ENCODE measurements around the gene GPR137B. TPM values are rescaled to one million over a fixed set of nuclear protein-coding genes. Genes with fewer than 3 reads are reported as not detected.
"Not testable (repeated sequence)": the region's sequence is repeated elsewhere in the genome, so short reads cannot be mapped to it uniquely, and the experiment has no call there.

Gene GPR137B
- total RNA-seq, 1 donor from 2014 or later: 7.8 TPM

- intact Hi-C loops (cut with micrococcal nuclease): no loop called here
- H3K36me3 Mint-ChIP-seq (ENCODE audit: low read depth): peaks cover 2% of the 10 kb centered on the region
- H3K9me3 Mint-ChIP-seq: no peaks in the 10 kb centered on the region
- H3K4me3 Mint-ChIP-seq (ENCODE audit: low read depth): no peak overlapping the region
- no peaks in the 10 kb centered on the region for H3K4me1 Mint-ChIP-seq (ENCODE audit: low read depth)
- no peak for DNase-seq (ENCODE audit: low spot score)
- no peaks in the 10 kb centered on the region for H3K27me3 Mint-ChIP-seq (ENCODE audit: low read depth)
- H3K27ac Mint-ChIP-seq: no peak overlapping the region
Measured at GRCh38 chr1:236175642-236176336, 33.5 kb downstream of the GPR137B start.

GRCh38 chr1:236176337-236177336, 34.3 kb downstream of the GPR137B start:
- intact Hi-C loops (cut with micrococcal nuclease): no loop called here
- no peak for DNase-seq (ENCODE audit: low spot score)
- Mint-ChIP-seq H3K36me3 (ENCODE audit: low read depth) (peaks cover 5% of the 10 kb centered on the region), H3K27me3 (ENCODE audit: low read depth) (no peaks in the 10 kb centered on the region), H3K4me1 (ENCODE audit: low read depth) (no peaks in the 10 kb centered on the region), H3K27ac (no peak overlapping the region), H3K9me3 (no peaks in the 10 kb centered on the region), H3K4me3 (ENCODE audit: low read depth) (no peak overlapping the region)

- no peaks in the 10 kb centered on the region for H3K27me3 Mint-ChIP-seq (ENCODE audit: low read depth)
- DNase-seq (ENCODE audit: low spot score): no peak
- no peaks in the 10 kb centered on the region for H3K9me3 Mint-ChIP-seq
- H3K4me3 Mint-ChIP-seq (ENCODE audit: low read depth): no peak overlapping the region
- H3K36me3 Mint-ChIP-seq (ENCODE audit: low read depth): peaks cover 5% of the 10 kb centered on the region
- H3K4me1 Mint-ChIP-seq (ENCODE audit: low read depth): no peaks in the 10 kb centered on the region
- intact Hi-C loops (cut with micrococcal nuclease): no loop called here
- H3K27ac Mint-ChIP-seq: no peak overlapping the region
Measured at GRCh38 chr1:236179634-236180033, 37.3 kb downstream of the GPR137B start.

GRCh38 chr1:236181059-236181458, 38.7 kb downstream of the GPR137B start:
- H3K4me3 Mint-ChIP-seq (ENCODE audit: low read depth): no peak overlapping the region
- DNase-seq (ENCODE audit: low spot score): no peak
- H3K4me1 Mint-ChIP-seq (ENCODE audit: low read depth): no peaks in the 10 kb centered on the region
- peaks cover 5% of the 10 kb centered on the region for H3K36me3 Mint-ChIP-seq (ENCODE audit: low read depth)
- H3K27me3 Mint-ChIP-seq (ENCODE audit: low read depth): no peaks in the 10 kb centered on the region
- H3K9me3 Mint-ChIP-seq: no peaks in the 10 kb centered on the region
- no peak overlapping the region for H3K27ac Mint-ChIP-seq
- intact Hi-C loops (cut with micrococcal nuclease): no loop called here

- H3K27ac Mint-ChIP-seq: no peak overlapping the region
- no peak overlapping the region for H3K4me3 Mint-ChIP-seq (ENCODE audit: low read depth)
- intact Hi-C loops (cut with micrococcal nuclease): no loop called here
- H3K27me3 Mint-ChIP-seq (ENCODE audit: low read depth): no peaks in the 10 kb centered on the region
- H3K36me3 Mint-ChIP-seq (ENCODE audit: low read depth): peaks cover 27% of the 10 kb centered on the region
- no peaks in the 10 kb centered on the region for H3K4me1 Mint-ChIP-seq (ENCODE audit: low read depth)
- H3K9me3 Mint-ChIP-seq: no peaks in the 10 kb centered on the region
- DNase-seq (ENCODE audit: low spot score): no peak
Measured at GRCh38 chr1:236185687-236186086, 43.3 kb downstream of the GPR137B start.

- peaks cover 30% of the 10 kb centered on the region for H3K36me3 Mint-ChIP-seq (ENCODE audit: low read depth)
- intact Hi-C loops (cut with micrococcal nuclease): not testable (repeated sequence)
Measured at GRCh38 chr1:236186471-236186870, 44.1 kb downstream of the GPR137B start.

GRCh38 chr1:236188084-236188483, 45.7 kb downstream of the GPR137B start:
- H3K27ac Mint-ChIP-seq; H3K27me3 Mint-ChIP-seq (ENCODE audit: low read depth); H3K4me3 Mint-ChIP-seq (ENCODE audit: low read depth); H3K4me1 Mint-ChIP-seq (ENCODE audit: low read depth); H3K9me3 Mint-ChIP-seq; DNase-seq (ENCODE audit: low spot score); intact Hi-C loops (cut with micrococcal nuclease): not testable (repeated sequence)
- H3K36me3 Mint-ChIP-seq (ENCODE audit: low read depth): peaks cover 28% of the 10 kb centered on the region

More at GRCh38 chr1:236186471-236186870, 44.1 kb downstream of the GPR137B start:
- H3K9me3 Mint-ChIP-seq; H3K27ac Mint-ChIP-seq; DNase-seq (ENCODE audit: low spot score); H3K4me1 Mint-ChIP-seq (ENCODE audit: low read depth); H3K27me3 Mint-ChIP-seq (ENCODE audit: low read depth); H3K4me3 Mint-ChIP-seq (ENCODE audit: low read depth): not testable (repeated sequence)

- no peak overlapping the region for H3K27ac Mint-ChIP-seq
- H3K27me3 Mint-ChIP-seq (ENCODE audit: low read depth): no peaks in the 10 kb centered on the region
- peaks cover 26% of the 10 kb centered on the region for H3K36me3 Mint-ChIP-seq (ENCODE audit: low read depth)
- no peaks in the 10 kb centered on the region for H3K9me3 Mint-ChIP-seq
- no peak overlapping the region for H3K4me3 Mint-ChIP-seq (ENCODE audit: low read depth)
- intact Hi-C loops (cut with micrococcal nuclease): no loop called here
- DNase-seq (ENCODE audit: low spot score): no peak
- no peaks in the 10 kb centered on the region for H3K4me1 Mint-ChIP-seq (ENCODE audit: low read depth)
Measured at GRCh38 chr1:236193184-236193583, 50.8 kb downstream of the GPR137B start.

- Mint-ChIP-seq H3K36me3 (ENCODE audit: low read depth) (peaks cover 44% of the 10 kb centered on the region), H3K4me1 (ENCODE audit: low read depth) (no peaks in the 10 kb centered on the region), H3K27me3 (ENCODE audit: low read depth) (no peaks in the 10 kb centered on the region), H3K9me3 (peaks cover 37% of the 10 kb centered on the region), H3K4me3 (ENCODE audit: low read depth) (no peak overlapping the region), H3K27ac (no peak overlapping the region)
- DNase-seq (ENCODE audit: low spot score): no peak
- intact Hi-C loops (cut with micrococcal nuclease): no loop called here
Measured at GRCh38 chr1:236200925-236201324, 58.6 kb downstream of the GPR137B start.

- peaks cover 37% of the 10 kb centered on the region for H3K9me3 Mint-ChIP-seq
- H3K27ac Mint-ChIP-seq: no peak overlapping the region
- peaks cover 44% of the 10 kb centered on the region for H3K36me3 Mint-ChIP-seq (ENCODE audit: low read depth)
- H3K4me3 Mint-ChIP-seq (ENCODE audit: low read depth): no peak overlapping the region
- no peaks in the 10 kb centered on the region for H3K4me1 Mint-ChIP-seq (ENCODE audit: low read depth)
- no peaks in the 10 kb centered on the region for H3K27me3 Mint-ChIP-seq (ENCODE audit: low read depth)
- intact Hi-C loops (cut with micrococcal nuclease): no loop called here
- DNase-seq (ENCODE audit: low spot score): no peak
Measured at GRCh38 chr1:236201786-236202185, 59.4 kb downstream of the GPR137B start.

GRCh38 chr1:236204039-236204438, 61.7 kb downstream of the GPR137B start:
- intact Hi-C loops (cut with micrococcal nuclease): no loop called here
- Mint-ChIP-seq H3K4me1 (ENCODE audit: low read depth) (no peaks in the 10 kb centered on the region), H3K27ac (no peak overlapping the region), H3K27me3 (ENCODE audit: low read depth) (no peaks in the 10 kb centered on the region), H3K4me3 (ENCODE audit: low read depth) (no peak overlapping the region), H3K36me3 (ENCODE audit: low read depth) (peaks cover 36% of the 10 kb centered on the region), H3K9me3 (peaks cover 37% of the 10 kb centered on the region)
- no peak for DNase-seq (ENCODE audit: low spot score)

- no peak overlapping the region for H3K27ac Mint-ChIP-seq
- H3K4me1 Mint-ChIP-seq (ENCODE audit: low read depth): no peaks in the 10 kb centered on the region
- peaks cover 34% of the 10 kb centered on the region for H3K9me3 Mint-ChIP-seq
- no peaks in the 10 kb centered on the region for H3K27me3 Mint-ChIP-seq (ENCODE audit: low read depth)
- no peak for DNase-seq (ENCODE audit: low spot score)
- no peak overlapping the region for H3K4me3 Mint-ChIP-seq (ENCODE audit: low read depth)
- intact Hi-C loops (cut with micrococcal nuclease): no loop called here
- H3K36me3 Mint-ChIP-seq (ENCODE audit: low read depth): peaks cover 33% of the 10 kb centered on the region
Measured at GRCh38 chr1:236204656-236205055, 62.3 kb downstream of the GPR137B start.

GRCh38 chr1:236206548-236206947, 64.2 kb downstream of the GPR137B start:
- Mint-ChIP-seq H3K9me3 (peaks cover 16% of the 10 kb centered on the region), H3K36me3 (ENCODE audit: low read depth) (peaks cover 17% of the 10 kb centered on the region), H3K4me1 (ENCODE audit: low read depth) (no peaks in the 10 kb centered on the region), H3K27ac (no peak overlapping the region), H3K4me3 (ENCODE audit: low read depth) (no peak overlapping the region), H3K27me3 (ENCODE audit: low read depth) (no peaks in the 10 kb centered on the region)
- intact Hi-C loops (cut with micrococcal nuclease): no loop called here
- DNase-seq (ENCODE audit: low spot score): no peak

Data from activated T-helper 2 cell treated with anti-CD3 and anti-CD28 coated beads, Interferon-gamma antibody, Interleukin-2, Interleukin-4, amounts not matched to agents 10 μg/mL and 5 μg/mL and 100 μg/mL, durations not matched to agents 14 hours and 24 hours and 36 hours (primary cell).